DMS 273 (cell line): ENCODE results near the gene LMO7.
"Not testable (repeated sequence)": the region's sequence is repeated elsewhere in the genome, so short reads cannot be mapped to it uniquely, and the experiment has no call there.

ENCODE experiments used
- DNase-seq: peaks from one replicate; lab custom pipeline; 2025; ENCODE audit not compliant: unreplicated experiment; lab: John Stamatoyannopoulos, UW

Gene LMO7

DNA sequence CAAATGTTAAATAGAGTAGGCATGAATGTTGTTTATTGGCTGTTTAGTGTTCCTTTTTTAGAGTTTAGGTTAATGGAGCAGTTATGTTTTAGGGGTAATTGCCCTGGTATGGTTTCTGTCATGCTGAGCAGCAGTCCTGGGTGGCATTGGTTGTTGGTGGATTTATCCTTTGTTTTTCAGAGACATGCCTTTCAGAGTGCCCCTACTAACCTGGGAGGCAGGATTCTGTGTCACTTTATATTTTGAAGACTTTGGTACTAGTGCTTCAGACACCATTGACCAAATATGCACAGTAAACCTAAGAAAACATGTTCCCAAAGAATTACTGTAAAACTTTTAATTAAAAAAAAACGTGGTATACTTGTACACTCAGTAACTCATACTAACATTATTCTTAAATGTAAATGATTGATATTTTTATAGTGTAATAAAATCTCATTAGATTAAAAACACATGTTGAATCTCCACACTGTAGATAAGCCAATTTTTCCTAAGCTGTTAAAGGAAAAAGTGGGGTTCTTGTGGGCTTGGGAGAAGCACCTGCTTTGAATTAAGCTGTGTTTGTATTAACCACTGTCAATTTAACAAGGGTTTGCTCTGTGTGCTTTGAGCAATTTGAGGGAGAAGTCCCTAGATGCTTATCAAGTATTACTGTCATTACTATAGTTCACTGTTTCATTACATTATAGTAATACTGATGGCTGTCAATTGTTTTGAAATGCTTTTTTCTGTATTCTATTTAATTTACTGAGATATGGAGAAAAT, 133.2 kb downstream of the LMO7 start:
- no peak for DNase-seq

DNA sequence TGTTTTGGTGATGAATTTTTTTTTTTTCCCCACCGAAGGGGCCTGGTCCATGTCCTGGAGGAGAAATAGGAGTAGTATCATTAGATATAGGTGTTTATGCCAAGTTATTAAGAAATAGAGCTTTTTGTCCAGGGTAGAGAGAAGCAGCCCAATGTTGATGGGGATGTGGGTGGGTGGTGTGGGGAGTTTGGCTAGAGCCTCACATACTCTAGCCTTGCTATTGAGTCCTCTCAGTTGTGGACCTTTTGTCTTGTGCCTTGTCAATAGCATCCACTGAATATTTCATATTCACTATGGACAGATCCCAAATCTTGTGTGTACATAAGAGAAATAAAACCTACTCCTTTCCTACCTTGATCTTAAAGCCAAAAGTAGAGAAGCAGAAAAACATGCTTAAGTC, 134.0 kb downstream of the LMO7 start:
- no peak for DNase-seq

DNA sequence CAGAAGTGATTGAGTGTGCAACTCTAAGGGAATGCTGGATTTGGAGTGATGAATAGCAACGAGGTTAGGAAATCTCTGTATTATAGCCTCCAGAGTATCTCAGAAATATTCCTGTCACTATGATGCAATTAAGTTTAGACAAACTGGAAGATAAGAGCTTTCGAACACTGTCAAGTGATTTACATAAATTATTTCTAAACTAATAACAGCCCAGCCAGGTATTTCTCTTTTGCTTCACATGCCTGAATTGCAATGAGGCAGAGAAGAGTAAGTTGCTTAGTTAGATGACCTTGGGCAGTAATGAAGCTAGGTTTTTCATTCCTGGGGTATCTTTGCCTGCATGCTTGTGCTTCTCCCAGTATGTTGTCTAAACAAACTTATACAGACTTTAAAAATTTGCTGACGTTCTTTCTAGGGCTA, 134.5 kb downstream of the LMO7 start:
- no peak for DNase-seq

DNA sequence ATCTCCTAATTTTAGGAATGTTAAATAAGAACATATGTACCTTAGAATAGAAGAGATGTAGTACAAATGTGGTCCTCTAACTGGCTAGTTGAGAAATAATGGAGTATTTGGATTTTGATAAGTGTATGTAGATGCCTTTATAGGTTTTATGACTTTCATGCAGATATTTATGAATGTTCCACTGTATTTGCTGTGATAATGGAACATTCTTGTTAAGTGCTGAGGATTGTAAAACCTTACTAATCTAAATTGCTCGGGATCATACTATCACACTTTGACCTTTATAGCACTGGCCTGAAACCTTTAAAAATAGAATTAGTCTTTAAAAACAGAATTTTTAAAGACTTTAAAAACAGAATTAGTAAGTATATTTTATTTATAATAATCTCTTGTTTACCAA, 135.1 kb downstream of the LMO7 start:
- no peak for DNase-seq

DNA sequence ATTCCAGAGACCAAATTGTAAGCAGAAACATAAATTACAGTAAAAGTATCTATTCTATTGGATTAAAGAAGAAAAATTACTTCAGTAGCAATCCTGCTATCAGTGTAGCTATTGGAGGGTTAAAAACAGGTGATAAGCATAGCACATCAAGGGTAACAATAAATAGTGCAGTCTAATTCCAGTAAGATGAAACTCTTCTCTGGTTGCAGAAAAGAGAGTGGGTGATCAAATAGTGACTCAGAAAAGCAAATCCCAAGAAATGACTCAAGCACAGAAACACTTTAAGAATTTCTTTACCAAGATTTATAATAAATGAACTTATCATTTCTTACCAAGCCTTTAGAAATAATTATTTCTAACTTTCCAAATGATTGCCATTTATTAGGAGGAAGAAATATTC, 135.7 kb downstream of the LMO7 start:
- DNase-seq, result no peak

DNA sequence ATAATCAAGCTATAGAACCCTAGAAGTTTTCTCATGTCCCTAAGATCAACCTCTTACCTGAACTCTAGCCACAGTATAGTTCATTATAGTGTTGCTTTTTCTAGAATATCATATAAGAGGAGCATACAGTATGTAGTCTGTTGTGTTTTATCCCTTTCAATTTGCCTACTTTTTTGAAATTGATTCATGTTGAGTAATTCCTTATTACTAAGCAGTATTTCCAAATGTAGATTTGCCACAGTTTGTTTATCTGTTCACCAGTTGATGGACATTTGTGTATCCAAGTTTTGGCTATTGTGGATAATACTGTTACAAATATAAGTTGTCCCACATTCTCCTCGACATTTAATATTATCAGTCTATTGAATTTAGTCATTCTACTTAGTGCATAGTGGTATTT, 138.0 kb downstream of the LMO7 start:
- no peak for DNase-seq

DNA sequence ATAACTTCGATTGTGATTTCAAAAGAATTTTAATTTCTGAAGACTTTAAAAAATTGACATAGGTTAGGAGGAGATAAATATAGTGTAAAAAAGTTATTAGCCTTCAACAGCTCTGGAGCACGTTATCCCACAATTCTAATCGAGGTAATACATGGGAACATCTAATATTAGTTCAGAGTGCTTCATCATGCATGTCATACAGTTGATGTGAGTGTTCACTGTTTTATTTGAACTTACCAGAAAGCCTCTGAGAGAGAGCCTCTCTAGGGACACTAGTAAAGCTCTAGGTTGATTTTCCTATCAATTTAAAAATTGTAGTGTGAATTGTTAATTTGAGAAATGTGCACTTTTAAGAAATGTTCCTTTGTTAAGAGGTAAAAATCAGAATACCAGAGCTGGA, 140.4 kb downstream of the LMO7 start:
- no peak for DNase-seq

DNA sequence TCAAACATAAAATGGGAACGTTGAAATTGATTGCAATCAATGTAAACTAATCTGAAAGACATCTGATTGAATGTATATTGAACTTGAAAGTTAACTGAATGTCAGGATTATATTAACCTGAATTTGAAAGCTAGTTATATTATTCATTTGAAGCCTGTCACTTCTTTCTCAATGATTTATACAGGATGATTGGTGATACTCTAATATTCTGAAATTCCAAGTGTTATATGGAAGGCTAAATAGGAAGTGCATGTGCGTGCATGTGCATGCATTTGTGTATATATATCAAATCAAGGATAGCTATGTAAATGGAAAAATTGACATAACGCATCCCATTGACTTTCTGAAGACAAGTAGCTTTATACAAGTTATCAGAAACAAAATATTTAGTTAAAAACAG, 143.3 kb downstream of the LMO7 start:
- DNase-seq, result no peak

DNA sequence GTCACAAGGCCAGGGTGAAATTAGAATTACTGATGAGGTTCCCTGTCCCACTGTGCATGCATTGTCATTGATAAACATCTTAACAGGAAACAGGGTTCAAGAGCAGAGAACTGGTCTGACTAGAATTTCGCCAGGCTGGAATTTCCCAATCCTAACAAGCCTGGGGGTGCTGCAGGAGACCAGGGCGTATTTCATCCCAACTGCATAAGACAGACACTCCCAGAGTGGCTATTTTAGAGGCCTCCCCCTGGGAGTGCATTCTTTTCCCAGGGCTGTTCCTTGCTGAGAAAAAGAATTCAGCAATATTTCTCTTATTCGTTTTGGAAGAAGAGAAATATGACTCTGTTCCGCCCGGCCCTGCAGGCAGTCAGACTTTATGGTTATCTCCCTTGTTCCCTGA, 144.0 kb downstream of the LMO7 start:
- not testable (repeated sequence) for DNase-seq

DNA sequence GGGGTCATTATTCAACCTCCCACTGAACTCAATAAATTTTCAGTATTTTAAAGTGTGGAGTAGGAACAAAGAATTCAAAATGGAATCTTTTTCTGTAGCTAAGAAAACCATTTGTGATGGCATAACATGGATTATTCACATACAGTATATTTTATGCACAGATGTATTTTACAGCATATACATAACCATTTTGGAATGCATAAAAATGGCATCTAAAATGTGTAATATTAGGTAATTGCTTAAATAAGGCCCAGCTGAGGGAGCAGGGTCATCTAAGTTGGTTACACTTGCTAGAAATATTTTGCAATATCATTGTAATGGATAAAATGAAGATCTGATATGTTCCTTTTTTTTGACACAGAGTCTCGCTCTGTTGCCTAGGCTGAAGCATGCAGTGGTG, 146.9 kb downstream of the LMO7 start:
- no peak for DNase-seq

DNA sequence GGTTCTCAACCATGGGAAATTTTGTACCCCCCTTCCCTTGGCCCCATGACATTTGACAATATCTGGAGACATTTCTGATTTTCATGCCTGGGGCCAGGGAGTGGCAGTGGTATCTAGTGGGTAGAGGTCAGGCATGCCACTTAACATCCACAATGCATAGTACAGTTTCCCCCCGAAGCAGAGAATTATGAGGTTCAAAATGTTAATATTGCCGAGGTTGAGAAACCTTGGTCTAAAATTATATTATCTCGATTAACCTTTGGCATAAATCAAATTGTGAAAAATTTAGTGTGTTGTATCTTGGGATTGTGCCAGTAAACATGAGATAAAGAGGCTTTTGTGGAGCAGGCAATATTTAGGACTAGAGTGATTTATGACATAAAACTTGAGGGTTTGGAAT, 147.9 kb downstream of the LMO7 start:
- DNase-seq, result no peak

DNA sequence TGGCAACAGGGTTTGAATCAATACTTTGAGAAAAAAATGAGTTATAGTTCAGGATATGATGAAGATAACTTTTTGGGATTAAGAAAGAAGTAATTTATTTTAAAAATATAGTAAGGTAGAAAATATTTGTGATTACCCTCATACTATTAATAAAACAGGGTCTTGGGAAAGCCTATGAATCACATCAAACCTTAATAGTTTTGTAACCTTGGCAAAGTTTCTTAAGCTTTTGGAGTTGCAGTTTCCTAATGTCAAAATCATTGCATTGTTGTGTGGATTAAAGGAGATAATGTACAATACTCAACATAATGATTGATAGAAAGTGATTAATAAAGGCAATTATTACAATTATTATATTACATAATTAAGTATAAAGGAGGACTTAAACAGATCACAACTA, 149.0 kb downstream of the LMO7 start:
- no peak for DNase-seq

DNA sequence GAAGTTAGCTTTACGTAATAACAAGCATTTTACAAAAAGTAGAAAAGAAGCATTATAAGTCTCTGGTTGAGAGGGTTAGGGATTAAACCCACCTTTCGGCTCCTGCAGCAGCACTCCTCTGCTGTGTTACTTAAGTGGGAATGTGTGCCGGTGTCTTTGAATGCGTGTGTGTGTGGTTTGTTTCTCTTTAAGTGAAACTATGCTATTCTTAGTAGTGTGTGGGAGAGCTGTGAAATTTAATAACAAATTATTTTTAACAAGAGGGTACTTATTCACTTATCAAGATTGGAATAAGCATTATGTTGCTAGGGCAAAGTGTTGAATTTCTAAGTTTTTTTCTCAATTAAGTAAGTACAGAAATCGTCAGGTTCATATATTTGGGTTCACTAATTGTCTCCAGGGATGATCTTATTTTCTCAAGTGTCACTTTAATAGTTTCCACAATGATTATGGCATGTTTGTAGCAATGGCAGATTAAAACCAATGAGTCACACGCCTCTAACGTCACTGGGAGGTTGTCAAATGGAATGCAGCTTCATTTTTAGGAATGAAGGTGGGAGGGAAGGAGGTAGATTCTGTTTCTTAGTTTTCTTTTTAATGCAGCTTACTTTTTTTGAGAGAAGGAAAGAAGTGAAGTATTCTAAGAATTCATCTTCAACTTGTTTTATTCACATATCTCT, 151.3 kb downstream of the LMO7 start:
- DNase-seq, result no peak

DNA sequence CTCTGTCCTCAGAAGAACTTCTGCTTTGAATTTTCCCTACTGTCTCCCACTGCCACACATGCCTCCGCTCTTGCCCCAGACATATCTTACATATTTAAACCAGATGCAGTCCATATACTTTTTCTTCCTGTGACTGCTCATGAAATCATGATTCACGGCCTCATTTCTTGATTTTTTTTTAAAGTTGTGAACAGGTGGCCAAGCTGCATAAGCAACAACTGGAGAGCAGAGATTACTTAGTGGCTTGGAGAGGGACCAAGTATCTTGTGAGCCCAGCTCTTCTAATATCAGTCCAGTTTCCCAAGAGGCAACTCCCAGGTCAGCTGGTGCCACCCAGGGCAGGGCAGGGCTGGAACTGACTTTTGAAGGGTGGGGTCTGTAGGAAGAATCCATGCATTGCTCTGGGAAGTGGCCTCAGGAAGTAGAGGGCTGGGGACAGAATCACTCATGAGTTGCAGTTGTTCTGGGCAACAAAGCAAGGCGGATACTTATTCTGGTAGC, 152.4 kb downstream of the LMO7 start:
- DNase-seq, result peak; percentile 80

DNA sequence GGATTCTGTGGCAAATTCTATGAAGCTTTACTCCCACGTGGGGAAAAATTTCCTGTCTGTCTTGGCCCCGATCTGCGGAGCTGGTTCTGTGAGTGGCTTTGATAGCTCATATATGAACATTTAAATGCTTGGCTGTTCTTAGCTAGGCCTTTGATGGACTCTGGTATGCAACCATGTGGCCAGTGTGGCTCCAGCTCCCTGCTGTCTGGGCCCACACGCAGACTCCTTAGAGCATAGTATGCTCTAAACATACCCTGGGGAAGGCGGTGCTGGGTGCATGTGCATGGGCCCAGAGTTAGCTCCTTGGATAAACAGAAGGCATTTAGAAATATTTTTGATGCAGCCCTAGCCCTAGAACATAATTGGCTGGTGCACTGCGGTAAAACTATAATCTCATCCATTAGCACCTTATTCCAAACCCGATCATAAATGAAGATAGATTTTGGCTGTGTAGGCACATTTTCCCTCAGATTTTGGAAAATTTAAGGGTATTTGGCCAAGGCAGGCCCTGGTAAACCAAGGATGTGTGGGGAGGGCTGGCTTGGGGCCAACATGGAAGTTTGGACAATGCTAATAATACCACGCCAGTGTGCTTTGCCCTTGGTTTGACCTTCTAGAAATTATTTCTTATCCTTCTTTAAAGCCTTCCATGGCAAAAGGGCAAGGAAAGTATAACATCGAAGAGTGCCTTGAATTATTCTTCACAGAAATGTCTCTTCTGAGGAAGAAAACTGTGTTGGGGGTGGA, 153.5 kb downstream of the LMO7 start:
- DNase-seq, result no peak

DNA sequence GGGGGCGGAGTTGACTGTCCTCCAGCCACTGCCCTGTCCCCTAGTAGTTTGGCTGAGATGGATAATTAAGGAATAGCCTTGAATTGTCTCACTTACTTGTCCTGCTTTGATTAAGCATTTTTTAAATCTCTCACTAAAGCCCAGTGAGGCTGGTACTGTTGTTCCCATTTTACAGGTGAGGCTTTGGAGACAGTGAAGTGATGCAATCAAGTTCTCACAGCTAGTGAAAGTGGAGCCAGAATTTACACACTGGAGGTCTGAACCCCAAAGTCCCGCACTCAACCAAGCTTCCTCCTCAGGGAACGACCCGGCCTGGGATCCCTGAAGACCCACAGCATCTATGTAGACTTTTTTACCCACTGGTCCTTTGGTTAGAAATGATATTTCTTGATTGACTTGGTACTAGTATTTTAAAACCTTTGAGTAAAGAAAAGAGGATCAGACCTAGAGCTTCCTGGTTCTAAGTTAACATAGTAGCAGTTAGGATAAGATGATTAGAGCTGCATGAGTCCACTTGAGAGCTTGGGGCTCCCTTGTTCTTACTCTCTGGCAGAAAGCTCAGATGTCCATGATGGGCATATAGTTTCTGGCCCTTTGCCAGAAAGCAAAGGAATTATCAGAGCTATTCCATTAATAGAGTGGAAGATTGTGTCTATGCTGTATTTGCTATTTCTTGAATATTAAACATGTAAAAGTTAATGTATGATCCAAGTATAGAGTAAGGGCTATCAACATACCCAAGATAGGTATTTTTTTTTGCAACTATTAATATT, 154.3 kb downstream of the LMO7 start:
- peak; percentile 21 for DNase-seq

DNA sequence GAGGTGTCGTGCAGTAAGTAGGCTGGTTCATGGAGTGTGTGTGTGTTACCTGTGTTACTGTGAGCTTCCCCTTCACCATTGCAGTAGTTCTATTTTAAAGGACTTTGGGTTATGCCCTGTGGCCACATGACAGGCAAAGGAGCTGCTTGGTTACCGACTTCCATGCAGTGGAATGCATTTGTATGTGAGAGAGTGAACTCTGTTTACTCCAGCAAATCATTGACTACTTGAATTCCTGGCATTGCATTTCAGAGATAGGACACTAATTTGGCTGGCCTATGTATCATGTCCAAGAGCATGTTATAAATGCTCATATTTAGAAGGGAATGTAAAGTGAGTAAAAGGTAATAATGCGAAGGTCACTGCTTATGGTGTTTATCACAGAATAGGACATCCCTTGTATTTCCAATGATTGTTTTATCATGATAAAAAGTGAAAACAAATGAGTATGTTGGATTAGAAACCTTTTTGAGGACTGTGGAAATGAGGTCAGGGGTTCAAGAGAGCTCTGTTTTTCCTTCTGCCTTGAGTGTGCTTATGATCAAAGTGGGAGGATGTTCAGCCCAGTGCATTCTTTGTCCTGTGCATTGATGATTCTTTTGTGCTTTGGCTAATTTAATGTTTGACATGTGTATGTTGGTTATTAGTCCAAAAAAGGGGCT, 156.5 kb downstream of the LMO7 start:
- DNase-seq, result no peak

DNA sequence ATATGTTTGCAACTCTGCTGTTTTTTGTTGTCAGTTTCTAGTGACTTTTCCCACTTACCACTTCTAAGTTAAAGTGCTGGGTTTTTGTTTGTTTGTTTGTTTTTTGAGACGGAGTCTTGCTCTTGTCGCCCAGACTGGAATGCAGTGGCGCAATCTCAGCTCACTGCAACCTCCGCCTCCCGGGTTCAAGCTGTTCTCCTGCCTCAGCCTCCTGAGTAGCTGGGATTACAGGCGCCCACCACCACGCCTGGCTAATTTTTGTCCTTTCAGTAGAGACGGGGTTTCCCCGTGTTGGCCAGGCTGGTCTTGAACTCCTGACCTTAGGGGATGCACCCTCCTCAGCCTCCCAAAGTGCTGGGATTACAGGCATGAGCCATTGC, 157.0 kb downstream of the LMO7 start:
- DNase-seq, result not testable (repeated sequence)

DNA sequence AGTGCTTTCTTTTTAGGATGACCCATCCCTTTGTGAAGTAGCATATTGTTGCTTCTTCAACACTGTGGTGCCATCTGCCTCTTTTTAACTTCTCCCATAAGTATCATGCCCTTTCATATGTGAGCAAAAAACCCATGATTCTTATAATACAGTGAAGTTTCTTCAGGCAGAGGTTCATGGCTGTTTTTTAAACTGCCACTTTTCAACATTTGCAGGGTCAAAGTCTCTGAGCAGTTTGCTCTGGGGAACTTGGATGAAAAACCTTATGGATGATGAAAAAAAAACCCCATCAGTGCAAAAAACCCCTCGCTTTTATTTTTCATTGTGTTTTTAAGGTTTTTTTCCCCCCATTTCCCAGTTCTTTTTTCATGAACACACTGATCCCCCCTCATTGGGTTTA, 158.5 kb downstream of the LMO7 start:
- no peak for DNase-seq

DNA sequence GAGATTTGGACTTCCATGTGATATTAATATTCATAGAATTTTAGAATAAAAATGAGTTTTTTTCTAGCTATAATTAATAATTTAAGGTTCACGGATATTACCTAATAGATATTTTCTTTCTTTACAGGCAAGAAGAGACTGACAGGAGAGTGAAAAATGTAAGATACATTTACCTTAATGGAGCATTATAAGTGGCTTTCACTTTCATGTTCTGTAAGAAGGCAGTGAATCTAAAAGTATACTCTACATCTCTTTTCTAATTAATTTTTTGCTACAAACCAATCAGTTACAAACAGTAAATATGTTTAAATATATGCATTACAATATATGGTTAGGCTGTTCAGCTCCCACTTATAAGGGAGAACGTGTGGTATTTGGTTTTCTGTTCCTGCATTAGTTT, 159.1 kb downstream of the LMO7 start:
- DNase-seq, result no peak

DNA sequence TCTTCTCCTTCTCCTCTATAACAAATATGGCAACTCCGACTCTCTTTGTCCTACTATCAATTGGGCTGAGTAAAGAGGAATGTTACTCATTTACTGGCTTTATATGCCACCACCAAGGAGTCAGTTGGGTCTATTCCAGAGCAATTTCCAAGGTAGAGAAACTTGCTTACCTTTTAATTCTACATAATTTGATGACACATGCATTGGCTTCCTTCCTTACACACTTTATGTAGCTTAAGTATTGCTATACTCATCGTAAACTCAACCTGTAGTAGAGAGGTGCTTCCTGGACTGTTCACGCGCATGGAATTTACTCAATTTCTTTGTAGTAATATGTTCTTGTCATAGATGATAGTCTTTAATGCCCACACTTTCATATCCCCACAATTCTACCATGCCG, 160.7 kb downstream of the LMO7 start:
- no peak for DNase-seq
